SIG-M5 treated with dmso at 0.1 percent for 504 hours (cell line): ENCODE results near the gene BANK1.

ENCODE experiments used
- DNase-seq: peaks from one replicate; lab custom pipeline; 2025; ENCODE audit not compliant: unreplicated experiment; lab: John Stamatoyannopoulos, UW

BANK1 gene

GRCh38 chr4:101818362-101818761 lies 27.8 kb downstream of the BANK1 start:
- DNase-seq = no peak

- DNase-seq = no peak
These were observed 33.3 kb downstream of the BANK1 start for GRCh38 chr4:101823864-101824263.

GRCh38 chr4:101824500-101824899 lies 34.0 kb downstream of the BANK1 start:
- DNase-seq = no peak

- DNase-seq = no peak
These were observed 35.4 kb downstream of the BANK1 start for GRCh38 chr4:101825953-101826352.

GRCh38 chr4:101831816-101832215 lies 41.3 kb downstream of the BANK1 start:
- no peak for DNase-seq

- no peak for DNase-seq
These were observed 43.0 kb downstream of the BANK1 start for GRCh38 chr4:101833480-101833879.

- DNase-seq = peak; percentile 20
These were observed 44.8 kb downstream of the BANK1 start for GRCh38 chr4:101835121-101835904.

GRCh38 chr4:101843054-101843453 lies 52.5 kb downstream of the BANK1 start:
- DNase-seq = no peak

GRCh38 chr4:101846550-101846949 lies 56.0 kb downstream of the BANK1 start:
- DNase-seq = no peak

GRCh38 chr4:101850698-101851097 lies 60.2 kb downstream of the BANK1 start:
- no peak for DNase-seq

- DNase-seq = no peak
These were observed 61.1 kb downstream of the BANK1 start for GRCh38 chr4:101851672-101852071.

- DNase-seq = no peak
These were observed 62.5 kb downstream of the BANK1 start for GRCh38 chr4:101853028-101853427.

- DNase-seq = no peak
These were observed 63.2 kb downstream of the BANK1 start for GRCh38 chr4:101853691-101854090.

- DNase-seq = no peak
These were observed 64.7 kb downstream of the BANK1 start for GRCh38 chr4:101855239-101855638.

- no peak for DNase-seq
These were observed 65.6 kb downstream of the BANK1 start for GRCh38 chr4:101856149-101856548.

- no peak for DNase-seq
These were observed 66.6 kb downstream of the BANK1 start for GRCh38 chr4:101857176-101857575.

GRCh38 chr4:101858641-101859040 lies 68.1 kb downstream of the BANK1 start:
- no peak for DNase-seq

- DNase-seq = no peak
These were observed 72.1 kb downstream of the BANK1 start for GRCh38 chr4:101862595-101862994.

GRCh38 chr4:101864660-101865059 lies 74.1 kb downstream of the BANK1 start:
- DNase-seq = no peak

- peak; percentile 55 for DNase-seq
These were observed 75.1 kb downstream of the BANK1 start for GRCh38 chr4:101865501-101866062.

GRCh38 chr4:101870874-101871273 lies 80.3 kb downstream of the BANK1 start:
- DNase-seq = no peak

GRCh38 chr4:101871962-101872676 lies 81.6 kb downstream of the BANK1 start:
- DNase-seq = no peak
